HEK293T (cell line): ENCODE results near the gene RNF150.

Experiments
- CTCF ChIA-PET: fragments of 350-600 bp; formaldehyde crosslinking; extraction: SDS; loops from one replicate; lab custom pipeline; 2021; ENCODE audit warnings: antibody characterized with exemption, inconsistent platforms; lab: Yijun Ruan, JAX
- POLR2A ChIA-PET: fragments of 350-600 bp; formaldehyde crosslinking; extraction: SDS; loops from one replicate; lab custom pipeline; 2020; ENCODE audit warnings: antibody characterized with exemption, inconsistent platforms; lab: Yijun Ruan, JAX
- DNase-seq: peaks from one replicate; pipeline ENCODE4 v3.0.0; 2012; ENCODE audit warnings: mixed read lengths; ENCODE audit errors: extremely low spot score
- ARNT ChIP-seq: fragments of 450-650 bp; IDR thresholded peaks from 2 replicates; pipeline ENCODE4 v1.6.1; 2017; ENCODE audit warnings: mild to moderate bottlenecking
- BHLHE40 ChIP-seq: fragments of 450-650 bp; IDR thresholded peaks from 2 replicates; pipeline ENCODE4 v1.6.1; 2016; ENCODE audit warnings: mild to moderate bottlenecking, moderate library complexity, borderline replicate concordance
- CTBP1 ChIP-seq: fragments of 450-650 bp; IDR thresholded peaks from 2 replicates; pipeline ENCODE4 v1.6.1; 2016; ENCODE audit warnings: borderline replicate concordance
- ELF4 ChIP-seq: fragments of 450-650 bp; IDR thresholded peaks from 2 replicates; pipeline ENCODE4 v1.6.1; 2017; ENCODE audit warnings: antibody characterized with exemption
- FOXA1 ChIP-seq: fragments of 450-650 bp; IDR thresholded peaks from 2 replicates; pipeline ENCODE4 v1.6.1; 2016; ENCODE audit warnings: mild to moderate bottlenecking
- FOXK2 ChIP-seq: fragments of 450-650 bp; IDR thresholded peaks from 2 replicates; pipeline ENCODE4 v1.6.1; 2016; ENCODE audit warnings: mild to moderate bottlenecking
- FOXM1 ChIP-seq: fragments of 450-650 bp; IDR thresholded peaks from 2 replicates; pipeline ENCODE4 v1.6.1; 2017; ENCODE audit warnings: mild to moderate bottlenecking, borderline replicate concordance
- HDGF ChIP-seq: fragments of 450-650 bp; IDR thresholded peaks from 2 replicates; pipeline ENCODE4 v1.6.1; 2017; ENCODE audit warnings: antibody characterized with exemption, borderline replicate concordance
- L3MBTL2 ChIP-seq: fragments of 450-650 bp; conservative IDR thresholded peaks from 2 replicates; pipeline ENCODE4 v1.6.1; 2016; ENCODE audit warnings: mild to moderate bottlenecking
- LEF1 ChIP-seq: fragments of 450-650 bp; IDR thresholded peaks from 2 replicates; pipeline ENCODE4 v1.6.1; 2017; ENCODE audit warnings: mild to moderate bottlenecking, borderline replicate concordance
- NFRKB ChIP-seq: fragments of 450-650 bp; IDR thresholded peaks from 2 replicates; pipeline ENCODE4 v1.6.1; 2016; ENCODE audit warnings: mild to moderate bottlenecking, moderate library complexity
- SP1 ChIP-seq: fragments of 450-650 bp; IDR thresholded peaks from 2 replicates; pipeline ENCODE4 v1.6.1; 2017
- SUZ12 ChIP-seq: fragments of 450-650 bp; IDR thresholded peaks from 2 replicates; pipeline ENCODE4 v1.6.1; 2016; ENCODE audit warnings: mild to moderate bottlenecking
- TARDBP ChIP-seq: fragments of 450-650 bp; IDR thresholded peaks from 2 replicates; pipeline ENCODE4 v1.6.1; 2016
- ZNF384 ChIP-seq: fragments of 450-650 bp; IDR thresholded peaks from 2 replicates; pipeline ENCODE4 v1.6.1; 2016
- TF ChIP-seq, protein P1 (sequence below): fragments of 450-650 bp; IDR thresholded peaks from 2 replicates; pipeline ENCODE4 v1.6.1; 2016

The RNF150 gene

DNA sequence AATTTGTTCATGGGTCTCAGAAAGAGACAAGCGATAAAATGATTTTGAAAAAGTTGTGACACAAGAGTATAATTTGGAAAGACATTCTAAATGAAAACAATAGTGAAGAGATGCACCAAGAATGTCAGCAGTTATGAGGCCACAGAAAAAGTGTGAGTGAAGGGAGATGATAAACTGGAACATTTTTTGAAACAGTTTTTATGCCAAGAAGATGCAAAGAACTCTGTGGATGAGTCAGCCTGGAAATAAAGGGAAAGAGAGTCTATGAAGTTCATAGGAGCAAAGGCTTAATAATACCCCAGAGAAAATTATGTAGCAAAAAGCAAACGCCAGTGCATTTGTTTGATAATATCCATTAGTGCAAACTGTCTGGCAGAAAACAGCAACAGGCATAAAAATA lies 188.7 kb downstream of the RNF150 start:
- DNase-seq = no peak
- CTCF ChIA-PET = interaction anchor here (1.4 kb wide), 1 partner anchor 189 kb away, joined by 3 read pairs; the partner anchor contains the start of gene RNF150
- POLR2A ChIA-PET = no interaction called here
- TF ChIP-seq HDGF = no peak
- no peak for TF ChIP-seq ZNF384
- no peak for TF ChIP-seq NFRKB
- TF ChIP-seq ELF4 = no peak
- TF ChIP-seq LEF1 = no peak
- TF ChIP-seq SUZ12 = no peak
- TF ChIP-seq CTBP1 = no peak
- TF ChIP-seq FOXM1 = no peak
- TF ChIP-seq TARDBP = no peak
- TF ChIP-seq ARNT = no peak
- TF ChIP-seq, protein P1, sequence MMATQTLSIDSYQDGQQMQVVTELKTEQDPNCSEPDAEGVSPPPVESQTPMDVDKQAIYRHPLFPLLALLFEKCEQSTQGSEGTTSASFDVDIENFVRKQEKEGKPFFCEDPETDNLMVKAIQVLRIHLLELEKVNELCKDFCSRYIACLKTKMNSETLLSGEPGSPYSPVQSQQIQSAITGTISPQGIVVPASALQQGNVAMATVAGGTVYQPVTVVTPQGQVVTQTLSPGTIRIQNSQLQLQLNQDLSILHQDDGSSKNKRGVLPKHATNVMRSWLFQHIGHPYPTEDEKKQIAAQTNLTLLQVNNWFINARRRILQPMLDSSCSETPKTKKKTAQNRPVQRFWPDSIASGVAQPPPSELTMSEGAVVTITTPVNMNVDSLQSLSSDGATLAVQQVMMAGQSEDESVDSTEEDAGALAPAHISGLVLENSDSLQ = no peak
- TF ChIP-seq SP1 = no peak
- no peak for TF ChIP-seq BHLHE40

DNA sequence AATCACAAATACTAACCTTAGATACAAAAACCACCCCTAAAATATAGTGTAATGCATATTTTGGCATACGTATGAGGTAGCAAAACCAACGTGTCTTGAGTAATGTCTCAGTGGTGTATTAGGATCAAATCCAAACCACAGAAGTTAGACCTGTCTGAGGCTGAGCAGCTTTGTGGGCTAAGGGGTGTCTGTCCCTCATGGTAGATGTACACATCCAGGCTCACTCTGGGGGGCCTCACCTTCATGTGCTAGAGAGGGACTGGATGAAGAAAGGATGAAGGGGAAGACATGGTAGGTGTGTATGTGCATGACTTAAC lies 189.1 kb downstream of the RNF150 start:
- CTCF ChIA-PET = no interaction called here
- POLR2A ChIA-PET = no interaction called here
- DNase-seq = no peak
- TF ChIP-seq CTBP1 (no peak), BHLHE40 (no peak), LEF1 (no peak), SP1 (no peak), HDGF (no peak), NFRKB (no peak), TARDBP (no peak), FOXA1 (no peak), ZNF384 (no peak), FOXM1 (no peak), ELF4 (no peak)
- TF ChIP-seq, protein P1 = no peak

DNA sequence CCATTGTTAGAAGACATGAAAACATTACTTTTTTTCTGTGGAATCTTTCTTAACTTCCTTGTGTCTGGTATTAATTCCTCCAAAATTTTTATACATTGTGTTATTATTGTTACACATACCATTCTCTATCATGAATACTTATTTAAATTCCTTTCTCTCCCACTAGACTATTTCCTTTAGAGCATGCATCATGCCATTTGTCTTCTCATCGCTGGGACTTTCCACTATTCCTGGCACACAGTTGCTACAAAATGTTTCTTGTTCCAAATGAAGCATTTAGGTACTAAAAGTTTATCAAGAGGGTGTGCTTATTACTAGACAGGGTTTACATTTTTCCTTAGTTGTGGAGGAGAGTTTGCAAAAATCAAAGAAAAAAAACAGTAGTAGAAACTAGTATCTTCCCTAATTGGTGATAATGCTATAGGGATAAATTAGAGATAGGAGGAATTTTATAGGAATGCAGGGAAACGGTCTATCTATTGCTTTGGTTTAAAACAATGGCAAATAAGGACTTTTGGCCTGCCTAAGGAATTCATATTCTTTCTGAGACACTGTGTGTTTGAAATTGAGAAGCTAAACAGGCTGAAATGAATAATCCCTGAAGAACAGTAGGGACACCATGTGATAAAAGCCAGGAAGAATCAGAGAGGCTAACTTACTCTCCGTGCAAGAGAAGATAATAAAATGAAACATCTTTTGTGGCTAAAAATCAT lies 189.6 kb downstream of the RNF150 start:
- POLR2A ChIA-PET = no interaction called here
- no peak for DNase-seq
- TF ChIP-seq SP1 (no peak), LEF1 (no peak), L3MBTL2 (no peak), TARDBP (no peak), SUZ12 (no peak), FOXA1 (no peak), ARNT (no peak), NFRKB (no peak), HDGF (no peak), ELF4 (no peak), BHLHE40 (no peak), ZNF384 (no peak), CTBP1 (no peak), FOXM1 (no peak), FOXK2 (no peak)
- TF ChIP-seq, protein P1 = no peak
- CTCF ChIA-PET = no interaction called here

DNA sequence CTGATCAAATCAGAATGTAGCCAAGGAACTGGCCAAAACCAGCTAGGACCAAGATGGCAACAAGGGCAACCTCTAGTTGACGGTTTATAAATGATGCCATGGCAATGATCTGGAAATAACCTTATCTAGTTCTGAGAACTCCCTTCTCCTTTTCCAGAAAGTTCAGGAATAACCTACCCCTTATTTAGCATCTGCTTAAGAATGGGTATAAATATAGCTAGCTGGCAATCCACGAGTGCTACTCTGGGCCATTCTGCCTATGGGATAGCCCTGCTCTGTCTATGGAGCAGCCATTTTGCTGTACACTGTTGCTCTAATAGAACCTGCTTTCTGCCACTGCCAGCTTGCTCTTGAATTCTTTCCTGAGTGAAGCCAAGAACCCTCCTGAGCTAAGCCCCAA lies 192.7 kb downstream of the RNF150 start:
- ChIA-PET POLR2A (no interaction called here), CTCF (no interaction called here)
- DNase-seq = no peak
- TF ChIP-seq, protein P1 = no peak
- TF ChIP-seq L3MBTL2 (no peak), FOXM1 (no peak), FOXK2 (no peak), FOXA1 (no peak), LEF1 (no peak), TARDBP (no peak), ZNF384 (no peak), SUZ12 (no peak), CTBP1 (no peak), ELF4 (no peak)

DNA sequence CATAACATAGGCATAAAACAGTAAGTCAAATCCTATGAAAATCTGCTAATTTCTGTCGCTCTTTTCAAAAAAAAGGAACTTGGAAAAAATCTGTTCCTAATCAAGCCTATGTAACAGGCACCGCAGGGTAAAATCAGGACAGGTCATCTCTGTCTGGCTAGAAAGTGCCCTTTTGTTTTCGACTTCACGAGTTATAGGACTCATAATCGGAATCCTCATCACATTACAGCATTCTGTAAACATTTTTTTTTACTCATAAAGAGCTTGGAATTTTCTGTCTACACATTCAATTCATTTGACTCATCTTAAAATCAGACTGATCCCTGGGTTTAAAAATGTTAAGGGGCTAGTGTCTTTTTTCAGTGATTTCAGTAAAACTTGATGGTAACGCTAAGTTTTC lies 195.4 kb downstream of the RNF150 start:
- no peak for DNase-seq
- TF ChIP-seq LEF1 = no peak
- TF ChIP-seq ELF4 = no peak
- TF ChIP-seq ZNF384 = no peak
- TF ChIP-seq, protein P1 = no peak
- no peak for TF ChIP-seq FOXK2
- no peak for TF ChIP-seq HDGF
- TF ChIP-seq BHLHE40 = no peak
- no peak for TF ChIP-seq SUZ12
- TF ChIP-seq NFRKB = no peak
- CTCF ChIA-PET = interaction anchor here (0.7 kb wide), 1 partner anchor 30 kb away, joined by 3 read pairs; no protein-coding TSS in a partner anchor
- POLR2A ChIA-PET = no interaction called here
